Stimulated activated naive CD8-positive, alpha-beta T cell treated with anti-CD3 and anti-CD28 coated beads, Interleukin-15, amount 100 ng/mL, for 72 hours (primary cell): ENCODE measurements around the gene RASSF1.

Experiments
- ATAC-seq: fragments of 150-1000 bp; cut with Tn5 transposase; 2 replicates; pipeline ENCODE4 v1.10.0; 2021; ENCODE audit warnings: mild to moderate bottlenecking, moderate library complexity
- DNase-seq, 2 donors: peaks; one replicate each; pipeline ENCODE4 v3.0.0; 2021 to 2022
- H3K27ac Mint-ChIP-seq, 2 donors: one replicate each; pipeline ENCODE4 v1.8.0; 2022; ENCODE audit warnings: mild to moderate bottlenecking in 2 of 2, mixed read lengths in 2 of 2, moderate library complexity in 2 of 2
- H3K27me3 Mint-ChIP-seq: one replicate; pipeline ENCODE4 v1.8.0; 2022; ENCODE audit warnings: mixed read lengths
- H3K4me1 Mint-ChIP-seq: one replicate; pipeline ENCODE4 v1.8.0; 2022; ENCODE audit warnings: mild to moderate bottlenecking, mixed read lengths
- H3K4me3 Mint-ChIP-seq, 2 donors: one replicate each; pipeline ENCODE4 v1.8.0; 2022; ENCODE audit warnings: mild to moderate bottlenecking in 2 of 2, mixed read lengths in 2 of 2, moderate library complexity in 1 of 2
- H3K9me3 Mint-ChIP-seq, 2 donors: one replicate each; pipeline ENCODE4 v1.8.0; 2022; ENCODE audit warnings: mixed read lengths in 2 of 2

RASSF1 gene

DNA sequence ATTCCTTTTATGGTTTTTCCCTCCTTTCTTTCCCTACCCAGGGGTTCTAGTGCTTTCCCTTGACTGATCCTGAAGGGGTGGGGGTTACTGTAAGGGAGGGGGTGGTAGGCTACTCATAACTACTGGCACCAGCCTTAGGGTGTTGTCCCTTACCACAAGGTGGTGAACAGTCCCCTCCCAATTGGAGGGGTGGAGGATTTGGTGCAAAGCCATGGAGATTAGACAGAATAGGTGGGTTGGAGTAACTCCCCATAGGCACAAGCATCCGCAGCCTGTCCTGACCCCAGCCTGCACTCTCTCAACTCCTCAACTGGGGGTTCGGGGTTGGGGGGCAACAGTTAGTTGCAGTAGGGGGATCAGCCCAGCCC lies 15.5 kb downstream of the RASSF1 start:
- ATAC-seq (no peak), DNase-seq (no peak)
- Mint-ChIP-seq H3K4me3 (no peak overlapping the region), H3K27me3 (no peaks in the 10 kb centered on the region), H3K4me1 (peaks cover 65% of the 10 kb centered on the region), H3K9me3 (no peaks in the 10 kb centered on the region), H3K27ac (peak overlapping the region in 1 of 2 donors; percentile 3)

DNA sequence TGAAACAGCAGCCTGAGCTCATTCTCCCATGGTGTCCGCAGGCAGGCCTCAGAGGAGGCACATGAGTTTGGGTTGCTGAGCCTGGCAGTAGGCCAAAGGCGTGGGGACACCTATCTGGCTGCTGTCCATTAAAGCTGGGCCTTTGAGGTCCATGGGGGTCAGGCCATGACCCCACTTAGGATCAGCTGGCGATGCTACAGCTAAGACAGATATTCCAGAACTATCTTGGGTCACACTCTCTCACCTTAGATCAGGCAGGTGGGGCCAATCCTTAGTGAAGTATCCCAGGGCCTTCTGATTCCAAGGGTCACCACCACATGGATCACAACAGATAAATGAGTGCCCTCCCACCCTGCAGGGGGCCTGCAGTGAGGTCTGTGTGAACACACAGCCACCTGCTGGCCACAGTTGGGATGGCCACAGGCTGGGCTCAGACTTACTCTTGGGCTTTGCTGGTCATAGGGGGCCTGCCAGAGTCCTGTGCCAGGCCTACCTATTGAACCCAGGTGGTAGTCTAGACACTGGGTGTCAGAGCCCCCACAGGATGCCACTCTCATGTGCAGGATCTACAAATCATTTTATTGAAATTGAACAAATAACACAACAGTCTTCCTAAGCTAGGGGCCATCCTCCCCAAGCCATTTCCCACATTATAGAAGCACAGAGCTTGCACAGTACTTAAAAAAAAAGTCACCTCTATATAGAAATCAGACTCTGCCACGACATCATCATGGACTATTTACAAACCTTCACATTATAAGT lies 16.1 kb downstream of the RASSF1 start:
- peak; percentile 48 for ATAC-seq
- H3K27ac Mint-ChIP-seq: no peak overlapping the region

GRCh38 chr3:50323614-50324199 lies 16.9 kb downstream of the RASSF1 start:
- Mint-ChIP-seq H3K9me3 (no peaks in the 10 kb centered on the region), H3K4me3 (no peak overlapping the region), H3K4me1 (peaks cover 70% of the 10 kb centered on the region), H3K27me3 (no peaks in the 10 kb centered on the region), H3K27ac (peak overlapping the region in 1 of 2 donors; percentile 52)
- DNase-seq (no peak), ATAC-seq (no peak)

More for the DNA sequence above, 16.1 kb downstream of the RASSF1 start:
- Mint-ChIP-seq H3K9me3 (no peaks in the 10 kb centered on the region), H3K27me3 (no peaks in the 10 kb centered on the region), H3K4me3 (no peak overlapping the region), H3K4me1 (peaks cover 65% of the 10 kb centered on the region)
- DNase-seq: peak; percentile 68 to 71

GRCh38 chr3:50323092-50323600 lies 17.5 kb downstream of the RASSF1 start:
- Mint-ChIP-seq H3K4me1 (peaks cover 75% of the 10 kb centered on the region), H3K4me3 (no peak overlapping the region), H3K27me3 (no peaks in the 10 kb centered on the region), H3K27ac (peak overlapping the region in 1 of 2 donors; percentile 52), H3K9me3 (no peaks in the 10 kb centered on the region)
- ATAC-seq (no peak), DNase-seq (no peak)

GRCh38 chr3:50322386-50323091 lies 18.1 kb downstream of the RASSF1 start, which contains the start of gene HYAL2:
Gene HYAL2 (minus strand): TSS chr3:50322745. CDS start chr3:50320489, 2,256 bp downstream.
- ATAC-seq: no peak
- H3K9me3 Mint-ChIP-seq: no peaks in the 10 kb centered on the region
- peak within 1 kb of the TSS; percentile 83 to 85 for H3K4me3 Mint-ChIP-seq
- peak within 1 kb of the TSS; percentile 99 to 100 for H3K27ac Mint-ChIP-seq
- DNase-seq: no peak
- peaks cover 78% of the 10 kb centered on the region for H3K4me1 Mint-ChIP-seq
- no peaks in the 10 kb centered on the region for H3K27me3 Mint-ChIP-seq

DNA sequence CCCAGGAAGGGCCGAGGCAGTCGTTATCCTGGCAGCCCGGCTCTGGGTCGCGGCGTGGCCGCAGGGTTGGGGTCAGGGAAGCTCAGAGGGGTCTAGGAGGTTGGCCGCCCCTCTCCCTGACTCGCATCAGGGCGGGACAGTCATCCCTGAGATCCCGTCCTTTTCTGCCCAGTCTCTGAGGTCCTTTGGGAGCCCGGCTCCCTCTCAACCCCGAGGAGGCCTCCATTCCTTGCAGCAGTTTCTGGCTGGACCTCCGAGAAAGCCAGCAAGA lies 18.6 kb downstream of the RASSF1 start:
- H3K27ac Mint-ChIP-seq: peak overlapping the region; percentile 65 to 100
- ATAC-seq (no peak), DNase-seq (no peak)
- peaks cover 78% of the 10 kb centered on the region for H3K4me1 Mint-ChIP-seq
- peak overlapping the region; percentile 83 to 85 for H3K4me3 Mint-ChIP-seq
- no peaks in the 10 kb centered on the region for H3K9me3 Mint-ChIP-seq
- H3K27me3 Mint-ChIP-seq: no peaks in the 10 kb centered on the region

- H3K27ac Mint-ChIP-seq: peak overlapping the region; percentile 99 to 100
- H3K27me3 Mint-ChIP-seq: no peaks in the 10 kb centered on the region
Observed at GRCh38 chr3:50321336-50322114, 19.1 kb downstream of the RASSF1 start.

GRCh38 chr3:50320853-50321335 lies 19.7 kb downstream of the RASSF1 start:
- Mint-ChIP-seq H3K27ac (peak overlapping the region; percentile 53 to 85), H3K4me1 (peaks cover 79% of the 10 kb centered on the region), H3K4me3 (peak overlapping the region; percentile 83 to 91), H3K9me3 (no peaks in the 10 kb centered on the region), H3K27me3 (no peaks in the 10 kb centered on the region)
- peak; percentile 62 for ATAC-seq
- DNase-seq: no peak

More at GRCh38 chr3:50321336-50322114, 19.1 kb downstream of the RASSF1 start:
- no peaks in the 10 kb centered on the region for H3K9me3 Mint-ChIP-seq
- peak; percentile 84 to 86 for DNase-seq
- peak overlapping the region; percentile 83 to 85 for H3K4me3 Mint-ChIP-seq
- H3K4me1 Mint-ChIP-seq: peaks cover 78% of the 10 kb centered on the region
- peak; percentile 79 for ATAC-seq

GRCh38 chr3:50319894-50320625 lies 20.6 kb downstream of the RASSF1 start:
- DNase-seq (no peak), ATAC-seq (no peak)
- no peaks in the 10 kb centered on the region for H3K27me3 Mint-ChIP-seq
- H3K27ac Mint-ChIP-seq: no peak overlapping the region
- peaks cover 82% of the 10 kb centered on the region for H3K4me1 Mint-ChIP-seq
- peak overlapping the region; percentile 83 to 91 for H3K4me3 Mint-ChIP-seq
- no peaks in the 10 kb centered on the region for H3K9me3 Mint-ChIP-seq

- no peak for DNase-seq
- Mint-ChIP-seq H3K4me1 (peaks cover 77% of the 10 kb centered on the region), H3K9me3 (no peaks in the 10 kb centered on the region), H3K4me3 (no peak overlapping the region), H3K27me3 (no peaks in the 10 kb centered on the region), H3K27ac (no peak overlapping the region)
- no peak for ATAC-seq
Observed at GRCh38 chr3:50319181-50319893, 21.3 kb downstream of the RASSF1 start.

- H3K4me3 Mint-ChIP-seq: no peak overlapping the region
- no peaks in the 10 kb centered on the region for H3K9me3 Mint-ChIP-seq
- ATAC-seq (no peak), DNase-seq (no peak)
- H3K27me3 Mint-ChIP-seq: no peaks in the 10 kb centered on the region
- H3K27ac Mint-ChIP-seq: no peak overlapping the region
- peaks cover 71% of the 10 kb centered on the region for H3K4me1 Mint-ChIP-seq
Observed at GRCh38 chr3:50318615-50319014, 22.0 kb downstream of the RASSF1 start.

- ATAC-seq (no peak), DNase-seq (no peak)
- H3K9me3 Mint-ChIP-seq: no peaks in the 10 kb centered on the region
- H3K27ac Mint-ChIP-seq: no peak overlapping the region
- no peak overlapping the region for H3K4me3 Mint-ChIP-seq
- peaks cover 66% of the 10 kb centered on the region for H3K4me1 Mint-ChIP-seq
- H3K27me3 Mint-ChIP-seq: no peaks in the 10 kb centered on the region
Observed at GRCh38 chr3:50318163-50318562, 22.5 kb downstream of the RASSF1 start.

GRCh38 chr3:50317300-50317699 lies 23.3 kb downstream of the RASSF1 start:
- no peak for ATAC-seq
- DNase-seq: no peak
- peaks cover 58% of the 10 kb centered on the region for H3K4me1 Mint-ChIP-seq
- H3K27me3 Mint-ChIP-seq: no peaks in the 10 kb centered on the region
- no peak overlapping the region for H3K4me3 Mint-ChIP-seq
- H3K27ac Mint-ChIP-seq: no peak overlapping the region
- no peaks in the 10 kb centered on the region for H3K9me3 Mint-ChIP-seq

DNA sequence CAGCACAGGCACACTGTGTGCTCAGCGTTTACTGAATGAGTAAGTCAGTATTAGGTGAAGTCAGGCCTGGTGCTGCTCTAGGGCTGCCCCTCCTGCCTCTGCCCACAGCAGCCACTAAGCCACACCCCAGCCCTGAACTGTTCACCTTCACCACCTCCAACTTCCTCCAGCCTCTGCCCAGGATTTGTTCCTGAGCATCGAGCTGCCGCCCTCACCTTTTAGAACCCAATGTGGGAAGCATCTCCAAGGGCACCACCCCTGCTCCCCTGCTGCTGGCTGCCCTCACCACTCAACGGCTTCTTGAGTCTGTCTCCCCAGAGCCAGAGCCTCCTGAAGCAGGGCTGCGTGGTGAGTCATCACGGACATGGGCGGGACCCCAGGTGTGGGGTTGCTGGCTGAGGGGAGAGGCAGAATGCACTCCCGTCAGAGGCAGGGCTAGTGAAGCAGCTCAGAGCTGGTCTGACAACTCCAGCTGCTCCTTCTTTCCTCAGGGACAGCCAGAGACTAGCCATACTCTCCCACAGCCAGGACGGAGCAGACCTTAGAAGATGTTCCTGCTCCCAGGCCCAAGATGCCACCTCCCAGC lies 23.9 kb downstream of the RASSF1 start:
- no peaks in the 10 kb centered on the region for H3K27me3 Mint-ChIP-seq

More for the DNA sequence above, 23.9 kb downstream of the RASSF1 start:
- ATAC-seq (peak; percentile 63), DNase-seq (peak; percentile 46 to 61)
- H3K4me1 Mint-ChIP-seq: peaks cover 53% of the 10 kb centered on the region
- H3K4me3 Mint-ChIP-seq: peak overlapping the region in 1 of 2 donors; percentile 64
- H3K27ac Mint-ChIP-seq: peak overlapping the region in 1 of 2 donors; percentile 80
- no peaks in the 10 kb centered on the region for H3K9me3 Mint-ChIP-seq
